GM10266 (cell line): ENCODE measurements around the gene NUP214.
"Not testable (repeated sequence)": the region's sequence is repeated elsewhere in the genome, so short reads cannot be mapped to it uniquely, and the experiment has no call there.

Source experiments
- DNase-seq: peaks from one replicate; pipeline ENCODE4 v3.0.0; 2012; ENCODE audit errors: extremely low spot score
- CTCF ChIP-seq: IDR thresholded peaks from 2 replicates; pipeline ENCODE4 v1.5.1; 2012; ENCODE audit warnings: mild to moderate bottlenecking, low read depth; ENCODE audit not compliant: control insufficient read depth, insufficient read depth; ENCODE audit errors: missing control alignments

NUP214 gene

GRCh38 chr9:131112374-131113154 is 12.8 kb upstream of the NUP214 start:
- no peak for DNase-seq
- no peak for TF ChIP-seq CTCF

- no peak for TF ChIP-seq CTCF
- DNase-seq, result no peak
These were observed 11.7 kb upstream of the NUP214 start for GRCh38 chr9:131113655-131114054.

- no peak for DNase-seq
- TF ChIP-seq CTCF, result no peak
These were observed 11.3 kb upstream of the NUP214 start for GRCh38 chr9:131114084-131114535.

- not testable (repeated sequence) for DNase-seq
These were observed 10.0 kb upstream of the NUP214 start for GRCh38 chr9:131115360-131115742.

- no peak for TF ChIP-seq CTCF
- no peak for DNase-seq
These were observed 8.9 kb upstream of the NUP214 start for GRCh38 chr9:131116281-131117120.

- no peak for DNase-seq
- TF ChIP-seq CTCF, result no peak
These were observed 8.1 kb upstream of the NUP214 start for GRCh38 chr9:131117121-131117761.

GRCh38 chr9:131117762-131118145 is 7.6 kb upstream of the NUP214 start:
- no peak for DNase-seq
- TF ChIP-seq CTCF, result no peak
